ENCODE data around the gene OCSTAMP.

Gene OCSTAMP

DNA sequence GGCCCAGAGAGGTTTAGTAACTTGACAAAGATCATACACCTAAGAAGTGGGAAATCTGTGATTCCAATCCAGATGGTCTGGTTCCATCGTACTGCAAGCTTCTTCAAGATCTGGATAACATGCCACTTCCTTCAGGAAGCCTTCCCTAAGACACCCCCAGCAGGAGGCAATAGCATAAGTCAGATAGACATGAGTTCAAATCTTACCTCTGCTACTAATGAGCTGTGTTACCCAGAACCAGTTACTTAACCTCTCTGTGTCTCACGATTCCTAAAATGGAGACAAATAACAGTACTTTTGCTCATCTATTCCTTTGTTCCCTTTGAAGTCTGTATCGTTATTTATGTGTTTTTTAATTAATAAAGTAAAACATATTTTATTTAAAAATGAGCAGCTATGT, 22.3 kb upstream of the OCSTAMP start:
- DNase-seq: no peak

DNA sequence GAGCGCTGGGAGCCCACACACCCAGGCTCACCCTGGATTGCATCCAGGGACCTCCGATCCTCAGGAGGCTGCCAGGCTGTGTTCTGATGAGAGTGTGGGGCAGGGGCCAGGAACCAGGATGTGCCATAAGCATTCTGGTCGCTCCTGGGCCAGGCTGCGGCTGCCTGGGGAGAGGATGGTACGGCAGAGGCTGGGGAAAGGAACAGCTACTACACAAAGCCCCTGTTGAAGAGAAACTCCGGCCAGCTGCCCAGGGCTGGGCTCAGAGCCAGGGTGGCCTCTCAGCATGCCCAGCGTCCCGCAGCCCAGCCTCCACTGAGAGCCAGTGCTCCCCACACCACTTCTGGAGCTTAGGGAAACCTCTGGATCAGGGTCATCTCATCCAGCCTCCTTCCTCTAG, 21.7 kb upstream of the OCSTAMP start:
- DNase-seq: no peak

DNA sequence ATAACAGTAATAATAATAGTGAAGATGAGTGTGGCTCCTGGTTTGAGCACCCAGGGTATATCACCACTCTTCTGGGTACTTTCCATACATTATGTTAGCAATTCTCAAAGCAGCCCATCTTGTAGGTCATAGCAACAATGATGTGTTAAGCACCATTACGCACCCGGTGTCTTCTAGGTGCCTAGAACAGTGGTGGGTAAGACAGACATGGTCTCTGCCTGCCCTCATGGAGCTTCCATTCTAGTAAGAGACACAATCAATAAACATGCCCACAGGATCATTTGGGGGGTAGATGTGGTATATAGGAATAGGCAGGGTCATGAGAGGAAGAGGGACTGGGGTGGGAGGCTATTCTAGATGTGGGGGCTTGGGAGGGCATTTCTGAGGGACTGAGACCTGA, 21.0 kb upstream of the OCSTAMP start:
- DNase-seq: no peak

- no peak for DNase-seq
Observed at GRCh38 chr20:46570956-46571355, 20.5 kb upstream of the OCSTAMP start.

- DNase-seq: no peak
Observed at GRCh38 chr20:46569961-46570360, 19.5 kb upstream of the OCSTAMP start.

DNA sequence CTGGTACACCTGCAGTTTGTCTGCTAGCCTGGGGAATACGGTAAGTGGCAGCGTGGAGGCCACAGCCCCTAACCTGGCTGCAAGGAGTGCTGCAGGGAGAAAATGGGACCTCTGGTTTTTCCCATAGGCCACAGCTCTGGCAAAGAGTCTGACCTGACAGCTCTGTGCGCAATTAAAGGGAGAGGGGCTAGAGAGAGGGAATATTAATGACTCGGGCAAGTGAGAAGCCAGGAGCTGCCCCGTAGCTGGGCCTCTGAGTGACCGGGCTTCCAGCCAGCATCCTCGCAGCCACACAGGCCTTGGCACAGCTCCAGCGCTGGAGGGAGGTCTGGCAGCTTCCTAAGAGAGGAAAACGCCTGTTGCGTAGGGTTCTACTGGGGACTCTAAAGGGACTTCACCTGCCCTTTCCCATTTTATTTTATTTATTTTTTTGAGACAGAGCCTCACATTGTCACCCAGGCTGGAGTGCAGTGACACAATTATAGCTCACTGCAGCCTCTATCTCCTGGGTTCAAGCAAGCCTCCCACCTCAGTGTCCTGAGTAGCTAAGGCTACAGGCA, 18.2 kb upstream of the OCSTAMP start:
- DNase-seq: no peak

- DNase-seq: no peak
Observed at GRCh38 chr20:46566125-46566524, 15.7 kb upstream of the OCSTAMP start.

DNA sequence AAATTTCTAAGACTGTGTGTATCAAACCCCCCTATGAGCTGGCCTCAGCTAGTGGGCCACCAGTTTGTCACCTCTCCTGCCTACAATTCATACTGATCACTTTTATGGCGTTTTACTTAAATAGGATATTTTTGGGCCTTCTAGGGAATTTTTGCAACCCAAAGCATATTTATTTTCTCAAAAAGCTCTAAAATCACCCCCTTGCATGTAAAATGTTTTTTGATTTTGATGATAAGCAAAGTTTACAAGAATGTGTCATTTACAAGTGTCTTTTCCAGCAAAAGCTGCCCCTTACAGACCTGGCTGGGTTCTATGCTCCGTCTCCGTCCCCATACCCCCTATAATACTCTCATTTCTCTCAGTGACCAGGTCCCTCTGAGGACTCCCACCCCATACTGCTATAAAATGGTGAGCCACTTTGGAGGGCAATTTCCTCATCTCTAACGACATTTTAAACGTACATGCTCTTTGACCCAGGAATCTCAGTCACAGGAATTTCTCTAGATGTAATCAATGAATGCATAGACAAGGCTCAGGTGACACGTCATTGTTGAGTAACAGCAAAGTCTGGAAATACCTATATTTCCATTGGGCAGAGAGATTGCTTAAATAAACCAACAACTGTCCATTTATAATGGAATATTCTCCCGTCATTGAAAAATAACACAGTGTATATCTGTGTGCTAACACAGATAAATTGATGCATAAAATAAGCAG, 13.9 kb upstream of the OCSTAMP start:
- DNase-seq: no peak

DNA sequence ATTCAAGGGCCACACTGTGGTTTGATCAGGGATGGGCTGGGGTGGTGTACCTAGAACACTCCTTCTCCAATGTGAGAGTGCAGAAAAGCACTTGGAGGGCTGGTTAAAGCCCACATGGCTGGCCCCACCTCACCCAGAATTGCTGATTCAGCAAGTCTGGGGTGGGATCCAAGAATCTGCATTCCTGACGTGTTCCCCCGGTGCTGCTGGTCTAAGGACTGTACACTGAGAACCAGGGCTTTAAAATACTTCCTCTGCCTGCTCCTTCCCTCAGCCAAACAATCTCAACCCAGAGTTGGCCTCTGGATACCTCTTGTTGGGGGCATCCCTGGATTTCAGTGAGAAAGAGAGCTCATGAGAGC, 13.4 kb upstream of the OCSTAMP start:
- no peak for DNase-seq

DNA sequence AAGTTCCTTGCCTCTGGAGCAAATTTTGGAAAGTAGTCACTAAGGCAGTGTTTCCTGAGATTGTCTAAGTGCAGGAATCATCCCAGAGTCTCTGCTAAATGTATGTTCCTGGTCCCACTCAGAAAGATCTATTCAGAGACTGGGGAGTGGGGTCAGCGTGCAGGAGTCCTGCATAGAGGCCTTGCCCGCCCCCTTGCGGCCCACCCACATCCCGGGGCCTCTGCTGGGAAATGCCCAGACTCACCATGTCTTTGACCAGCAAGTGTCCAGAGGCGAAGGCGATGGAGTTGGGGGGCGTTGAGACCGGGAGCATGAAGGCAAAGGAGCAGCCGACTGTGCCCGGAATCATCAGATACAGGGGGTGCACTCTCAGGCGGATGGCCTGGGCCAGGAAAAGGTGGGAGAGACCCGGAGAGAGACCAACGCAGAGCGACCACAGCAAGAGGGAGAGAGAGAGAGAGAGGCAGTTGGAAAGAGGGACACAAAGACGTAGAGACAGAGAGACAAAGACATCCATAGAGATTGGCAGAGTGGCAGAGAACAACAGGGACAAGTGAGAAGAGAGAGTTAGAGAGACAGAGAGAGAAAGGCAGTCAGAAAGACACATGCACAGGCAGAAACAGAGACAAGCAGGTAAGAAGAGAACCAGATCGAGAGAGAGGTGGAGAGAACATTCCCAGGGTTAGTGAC, 12.9 kb upstream of the OCSTAMP start:
- DNase-seq: no peak

GRCh38 chr20:46562373-46563169, 12.1 kb upstream of the OCSTAMP start:
- peak; percentile 41 for DNase-seq

GRCh38 chr20:46562009-46562372, 11.5 kb upstream of the OCSTAMP start:
- DNase-seq: no peak

DNA sequence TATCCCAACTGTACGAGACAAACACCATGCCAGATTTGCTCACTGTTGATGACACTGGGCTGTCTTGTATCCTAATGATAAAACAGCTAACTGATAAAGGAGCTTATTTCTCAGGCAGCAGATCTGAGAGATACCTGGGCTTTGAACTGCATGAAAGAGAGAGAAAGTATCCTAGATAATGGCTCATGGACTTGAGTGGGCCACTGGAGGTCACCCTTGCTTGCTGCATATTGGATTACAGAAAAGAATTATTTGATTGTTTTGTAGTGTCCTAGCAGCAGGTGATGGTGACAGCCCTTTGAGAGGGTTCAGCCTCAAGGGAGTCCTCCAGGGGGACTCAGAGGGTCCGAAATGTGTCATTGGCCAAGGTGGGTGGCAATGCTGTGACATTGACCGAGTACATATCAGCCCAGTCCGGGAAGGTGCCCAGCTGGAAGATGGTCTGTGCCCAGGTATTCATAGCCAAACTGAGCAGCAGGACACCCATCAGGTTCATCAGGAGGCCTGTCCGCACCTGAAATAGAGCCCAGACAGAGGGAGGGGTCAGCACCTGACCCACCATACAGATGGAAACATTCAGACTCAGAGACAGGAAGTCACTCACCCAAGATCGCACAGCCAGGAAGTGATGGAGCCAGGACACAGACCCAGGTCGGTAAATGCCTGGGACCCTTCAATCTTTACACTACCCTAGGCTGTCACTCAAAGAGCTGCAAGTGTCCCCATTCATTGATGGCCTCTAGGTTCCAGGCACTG, 9.4 kb upstream of the OCSTAMP start:
- DNase-seq: no peak

- DNase-seq: no peak
Observed at GRCh38 chr20:46559001-46559400, 8.5 kb upstream of the OCSTAMP start.

DNA sequence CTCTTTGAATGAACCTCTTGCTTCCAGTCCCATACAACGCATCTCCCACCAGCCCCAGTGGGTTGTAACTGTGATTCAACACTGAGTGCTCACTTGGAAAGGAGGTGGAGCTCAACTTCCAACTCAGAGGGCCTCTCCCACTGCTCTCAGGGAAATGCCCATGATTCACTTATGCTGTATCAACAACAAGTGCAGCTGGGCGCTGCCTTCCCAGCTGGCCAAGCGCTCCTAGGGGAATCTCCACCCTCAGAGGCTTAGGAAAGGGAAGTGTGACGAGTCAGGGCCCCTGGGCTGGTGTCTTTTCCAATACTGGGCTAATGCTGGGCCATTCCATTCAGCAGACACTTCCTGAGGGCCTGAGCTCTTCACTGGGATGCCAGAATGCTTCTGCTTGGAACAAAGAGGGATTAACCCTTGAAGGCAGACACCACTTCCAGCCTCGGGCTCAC, 8.1 kb upstream of the OCSTAMP start:
- DNase-seq: no peak

GRCh38 chr20:46557231-46557956, 6.9 kb upstream of the OCSTAMP start:
- no peak for DNase-seq

DNA sequence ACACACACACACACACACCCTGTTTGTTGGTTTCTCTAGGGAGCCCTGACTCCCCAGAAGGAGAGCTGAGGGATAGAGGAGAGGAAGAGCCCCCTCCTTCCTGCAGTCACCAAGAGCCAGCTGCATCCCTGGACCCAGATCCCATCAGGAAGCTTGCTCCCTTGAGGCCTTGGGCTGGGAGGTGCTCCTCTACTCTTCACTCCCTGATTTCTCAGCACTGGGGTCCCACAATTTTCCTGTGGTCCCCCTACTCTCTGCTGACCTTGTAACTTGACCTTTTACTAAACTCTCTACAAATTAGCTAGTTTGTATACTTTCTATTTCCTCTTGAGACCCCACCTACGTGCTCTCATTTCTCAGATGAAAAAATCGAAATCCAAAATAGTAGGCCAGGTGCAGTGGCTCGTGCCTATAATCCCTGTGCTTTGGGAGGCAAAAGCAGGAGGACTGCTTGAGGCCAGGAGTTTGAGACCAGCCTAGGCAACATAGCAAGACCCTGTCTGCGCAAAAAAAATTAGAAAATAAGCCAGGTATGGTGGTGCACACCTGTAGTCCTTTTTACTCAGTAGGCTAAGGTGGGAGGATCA, 5.0 kb upstream of the OCSTAMP start:
- DNase-seq: no peak

DNA sequence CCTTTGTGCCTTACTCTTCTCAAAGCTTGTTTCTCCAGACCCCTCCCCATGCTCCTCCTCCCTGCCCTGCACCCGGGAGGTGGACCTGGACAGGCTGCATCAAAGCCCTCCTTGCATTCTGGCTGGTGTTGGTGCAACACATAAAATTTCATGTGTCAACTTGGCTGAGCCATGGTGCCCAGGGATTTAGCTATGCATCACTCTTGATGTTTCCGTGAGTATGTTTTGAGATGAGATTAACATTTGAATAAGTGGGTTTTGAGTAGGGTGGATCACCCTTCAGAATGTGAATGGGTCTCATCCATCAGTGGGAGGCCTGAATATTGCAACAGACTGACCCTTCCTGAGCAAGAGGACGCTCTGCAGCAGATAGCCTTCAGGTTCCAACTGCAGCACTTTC, 4.4 kb upstream of the OCSTAMP start:
- no peak for DNase-seq

- no peak for DNase-seq
Observed at GRCh38 chr20:46553926-46554325, 3.5 kb upstream of the OCSTAMP start.

DNA sequence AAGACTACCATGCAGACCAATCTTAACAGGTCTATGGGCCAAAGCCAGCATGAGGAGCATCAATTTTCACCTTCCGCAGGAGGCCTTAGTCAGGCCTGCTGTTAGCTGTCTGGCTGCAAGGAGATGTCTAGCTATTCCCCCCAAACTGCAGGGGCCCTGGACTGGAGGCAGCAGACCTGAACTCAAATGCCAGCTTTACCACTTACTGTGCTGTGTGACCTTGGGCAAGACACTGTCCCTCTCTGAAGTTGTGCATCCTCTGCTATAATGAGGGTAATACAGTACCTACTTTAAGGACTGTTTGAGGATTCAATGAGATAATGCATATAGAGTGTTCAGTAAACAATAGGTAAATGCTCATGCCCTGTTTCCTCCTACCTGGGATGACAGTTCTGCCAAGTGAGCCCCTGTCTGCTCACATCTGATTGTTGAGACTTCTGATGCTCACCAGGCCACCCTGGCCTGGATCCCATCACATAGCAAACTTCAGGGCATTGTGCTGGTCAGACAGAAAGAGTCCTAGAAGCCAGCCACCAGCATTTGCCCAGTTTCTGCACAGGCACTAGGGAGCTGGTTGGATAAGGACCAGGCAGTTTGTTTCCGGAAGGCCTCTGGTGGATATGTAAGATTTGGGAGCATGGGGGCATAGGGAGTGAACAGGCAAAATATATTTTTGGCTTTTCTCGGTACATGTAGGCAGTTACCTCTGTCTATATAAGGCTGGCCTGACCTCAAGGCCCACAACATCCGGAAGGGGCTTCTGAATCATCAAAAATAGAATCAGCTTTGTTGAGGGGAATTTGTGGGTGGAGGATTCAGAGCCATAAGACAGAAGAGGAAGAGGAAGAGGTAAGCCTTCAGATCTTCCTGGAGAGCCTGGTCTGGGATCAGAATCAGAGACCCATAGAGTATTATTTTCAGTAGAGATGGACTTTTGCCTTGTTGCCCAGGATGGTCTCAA, 2.3 kb upstream of the OCSTAMP start:
- DNase-seq: no peak

All from NCI-H748 treated with DMSO at 0.1 percent for 48 hours (cell line).